Heart left ventricle (tissue), 16 donors: Measurements from ENCODE around the gene BAZ2A. TPM values are rescaled to one million over a fixed set of nuclear protein-coding genes. Genes with fewer than 3 reads are reported as not detected.
A peak's percentile ranks its signal among the peaks of the same experiment; 100 is the strongest.

ENCODE experiments used
- ATAC-seq, 4 donors: fragments of 200-7000 bp; cut with Tn5 transposase; one replicate each; pipeline ENCODE4 v1.9.1; 2020 to 2022; ENCODE audit warnings: moderate library complexity in 4 of 4, mild to moderate bottlenecking in 3 of 4, moderate number of reproducible peaks in 1 of 4
- DNase-seq, 5 donors: peaks; one replicate each; pipeline ENCODE4 v3.0.0-alpha.2; 2020
- H3K27ac ChIP-seq, 12 donors: fragments of 200-600 bp; sonication (generic) in 4 of 12; one replicate each; pipeline versions ENCODE4 v1.5.0 to v1.8.0; 2016 to 2022; ENCODE audit warnings: mild to moderate bottlenecking in 2 of 12
- H3K27me3 ChIP-seq, 9 donors: fragments of 200-600 bp; sonication (generic) in 2 of 9; one replicate each; pipeline versions ENCODE4 v1.5.1 to v1.8.0; 2016 to 2022; ENCODE audit warnings: mild to moderate bottlenecking in 3 of 9
- H3K36me3 ChIP-seq, 9 donors: fragments of 200-600 bp; sonication (generic) in 2 of 9; one replicate each; pipeline versions ENCODE4 v1.5.0 to v1.8.0; 2018 to 2022; ENCODE audit warnings: mild to moderate bottlenecking in 2 of 9
- H3K4me1 ChIP-seq, 12 donors: fragments of 200-600 bp; sonication (generic) in 4 of 12; one replicate each; pipeline versions ENCODE4 v1.5.0 to v1.8.0; 2016 to 2022; ENCODE audit warnings: mild to moderate bottlenecking in 3 of 12
- H3K4me3 ChIP-seq, 12 donors: fragments of 200-600 bp; sonication (generic) in 4 of 12; one replicate each; pipeline versions ENCODE4 v1.5.0 to v1.8.0; 2017 to 2022; ENCODE audit warnings: mild to moderate bottlenecking in 9 of 12, moderate library complexity in 4 of 12
- H3K9me3 ChIP-seq, 12 donors: fragments of 200-600 bp; sonication (generic) in 4 of 12; one replicate each; pipeline versions ENCODE4 v1.5.0 to v1.8.0; 2016 to 2022; ENCODE audit warnings: mild to moderate bottlenecking in 1 of 12
- CTCF ChIP-seq, 12 donors: fragments of 200-600 bp; sonication (generic) in 4 of 12; IDR thresholded peaks; one replicate each; pipeline versions ENCODE4 v1.5.0 to v1.8.0; 2018 to 2022; ENCODE audit warnings: antibody characterized with exemption in 12 of 12, mild to moderate bottlenecking in 5 of 12
- POLR2A ChIP-seq, 2 donors: fragments of 450-650 bp; IDR thresholded peaks; one replicate each; pipeline ENCODE4 v1.6.1; 2017; ENCODE audit warnings: antibody characterized with exemption in 2 of 2, mild to moderate bottlenecking in 2 of 2, moderate library complexity in 2 of 2
- WGBS, 4 donors: extraction: QIAGEN DNeasy Blood & Tissue Kit in 2 of 4; methylation state at CpG; one replicate each; pipeline versions ENCODE4 v1.1.5 to v1.1.7; 2013 to 2018; 5-methylcytosine and 5-hydroxymethylcytosine counted together
- intact Hi-C, 10 donors: fragments of 100-400 bp; cut with DNase I; formaldehyde crosslinking; loops; one replicate each; pipeline versions ENCODE4 v1.11.1 to v1.14.2; 2022
- long read RNA-seq, 3 donors: library from polyadenylated mRNA; unstranded; transcript quantifications; one replicate each; pipeline ENCODE4 v2.0.0, GENCODE V29; 2020 to 2021
- polyA plus RNA-seq, 2 donors: library from polyadenylated mRNA; stranded (reverse); fragments of 200-250 nt; gene quantifications; one replicate each; pipeline ENCODE4 v1.2.3, GENCODE V29; 2013
- total RNA-seq, 9 donors: library from RNA; depleted of rRNA in 2 of 9; stranded (reverse); fragments of >200 nt in 2 of 9; fragmentation: NEBNext Ultra II Directional in 3 of 9; extraction: Animal tissue kit (Norgen Biotek cat#: 25700) in 3 of 9; gene quantifications; one replicate each; pipeline versions ENCODE4 v1.1.0 to v1.2.4, GENCODE V29; 2016 to 2023
- donor health status: ischemic (EF 13 %, LVEDD 7.1; RV severe dilation, severe dysfunction).
- donor health status: healthy with polysubstance abuse.
- donor health status: DM: no; HTN: yes; CAD: no.
- donor health status: DM: no; HTN: no; CAD: no.
- donor health status: ischemic (EF 25% LVEDD 6.9; RV normal size, moderate dysfunction).
- donor health status: ischemic (EF 25% LVEDD 5.7; RV mildly dilated, moderate dysfunction).
- donor health status: healthy.
- donor health status: DM: yes; HTN: yes; CAD: no.
- donor health status: ischemic (EF 35%, LVEDD 5.7; RV mildly dilated, moderate dysfunction).
- donor health status: nonischemic (EF 11% LVEDD 7.7; RV severe dilation, severe dysfunction).
- donor health status: DM: yes; HTN: yes; CAD: no.
- donor health status: PGD.
- donor health status: ischemic (EF 29% LVEDD 5.4; RV normal size, mild dysfunction).
- donor health status: nonischemic (EF 23%, LVEDD 6.1; RV moderate dilation, normal function).

The BAZ2A gene
- total RNA-seq (10 to 100 TPM; 28.0 to 71.5 (median 44.5) TPM), polyA plus RNA-seq (10 to 100 TPM; 25.2 to 34.1 TPM)
- long read RNA-seq, donor 1, partial matches to known transcripts: 3 of 11 reads
- long read RNA-seq, donor 1, other reads (novel, unspliced or antisense): 8 of 11 reads
- long read RNA-seq, donor 2, partial matches to known transcripts: 13 of 25 reads
- long read RNA-seq, donor 2, other reads (novel, unspliced or antisense): 12 of 25 reads
- long read RNA-seq, donor 3, partial matches to known transcripts: 3 of 7 reads
- long read RNA-seq, donor 3, other reads (novel, unspliced or antisense): 4 of 7 reads

- Histone ChIP-seq H3K36me3 (peaks cover 0 to 21% (median 15%) of the 10 kb centered on the region in 9 donors), H3K27me3 (no peaks in the 10 kb centered on the region), H3K9me3 (no peaks in the 10 kb centered on the region), H3K4me1 (peaks cover 18 to 78% (median 63%) of the 10 kb centered on the region in 12 donors), H3K27ac (peak within 1 kb of the TSS; percentile 84 to 98 (median 94)), H3K4me3 (peak within 1 kb of the TSS; percentile 80 to 100 (median 98))
- TF ChIP-seq CTCF (IDR thresholded peaks at IDR 0.05) (no peak), POLR2A (IDR thresholded peaks at IDR 0.05) (no peak)
- intact Hi-C loops: loop anchor here in 6 of 10 donors (2.0 to 10.0 kb wide), 6 partner anchors 33 to 118 kb away; partner anchors contain the start of gene RBMS2 (in 1 of the 6)
- DNase-seq (peak; percentile 91 to 93 (median 93)), ATAC-seq (peak; percentile 79 to 90 (median 87))
- WGBS, 4 donors: 0 to 2% (median 1%) methylated on average over 8 to 31 of the region's 31 CpGs
These were observed at the start of gene BAZ2A for GRCh38 chr12:56630180-56630632. Gene BAZ2A (minus strand): TSS chr12:56630326. CDS start chr12:56617530, 12,796 bp downstream.

GRCh38 chr12:56678852-56679251, 48.7 kb upstream of the BAZ2A start:
- DNase-seq: no peak
- TF ChIP-seq CTCF (IDR thresholded peaks at IDR 0.05): no peak
- no peak for TF ChIP-seq POLR2A (IDR thresholded peaks at IDR 0.05)
- WGBS, 4 donors: 77 to 100% (median 94%) methylated on average over 2 of the region's 2 CpGs
- peaks cover 0 to 84% (median 38%) of the 10 kb centered on the region in 12 donors for H3K4me1 ChIP-seq
- no peaks in the 10 kb centered on the region for H3K27me3 ChIP-seq
- no peak overlapping the region for H3K4me3 ChIP-seq
- peak in 1 of 4 donors; percentile 22 for ATAC-seq
- H3K36me3 ChIP-seq: peaks cover 0 to 35% (median 12%) of the 10 kb centered on the region in 9 donors
- intact Hi-C loops: no loop called here
- H3K27ac ChIP-seq: no peak overlapping the region
- H3K9me3 ChIP-seq: no peaks in the 10 kb centered on the region

GRCh38 chr12:56677680-56678079, 47.6 kb upstream of the BAZ2A start:
- TF ChIP-seq POLR2A (IDR thresholded peaks at IDR 0.05) (no peak), CTCF (IDR thresholded peaks at IDR 0.05) (no peak)
- Histone ChIP-seq H3K27ac (no peak overlapping the region), H3K4me3 (no peak overlapping the region), H3K4me1 (peaks cover 0 to 74% (median 34%) of the 10 kb centered on the region in 12 donors), H3K27me3 (no peaks in the 10 kb centered on the region), H3K9me3 (no peaks in the 10 kb centered on the region), H3K36me3 (peaks cover 0 to 44% (median 14%) of the 10 kb centered on the region in 9 donors)
- DNase-seq: no peak
- 77 to 96% (median 81%) methylated on average over 1 of the region's 1 CpG for WGBS, 4 donors
- intact Hi-C loops: no loop called here
- ATAC-seq: no peak

- Histone ChIP-seq H3K4me1 (peaks cover 0 to 68% (median 28%) of the 10 kb centered on the region in 12 donors), H3K36me3 (peaks cover 0 to 51% (median 21%) of the 10 kb centered on the region in 9 donors), H3K27ac (no peak overlapping the region), H3K4me3 (no peak overlapping the region), H3K9me3 (no peaks in the 10 kb centered on the region), H3K27me3 (no peaks in the 10 kb centered on the region)
- 78 to 90% (median 80%) methylated on average over 11 of the region's 11 CpGs for WGBS, 4 donors
- no peak for DNase-seq
- ATAC-seq: no peak
- intact Hi-C loops: no loop called here
- no peak for TF ChIP-seq CTCF (IDR thresholded peaks at IDR 0.05)
- no peak for TF ChIP-seq POLR2A (IDR thresholded peaks at IDR 0.05)
These were observed 46.9 kb upstream of the BAZ2A start for GRCh38 chr12:56676851-56677580.
